Muscle layer of duodenum (tissue), 2 donors: Measurements from ENCODE around the gene RBM39.
"Not testable (repeated sequence)": the region's sequence is repeated elsewhere in the genome, so short reads cannot be mapped to it uniquely, and the experiment has no call there.

Experiments
- H3K27ac ChIP-seq: one replicate; pipeline ENCODE4 v1.7.0; 2013; ENCODE audit warnings: mild to moderate bottlenecking, low read length
- H3K27me3 ChIP-seq: one replicate; pipeline ENCODE4 v1.7.0; 2013; ENCODE audit warnings: low read depth, mild to moderate bottlenecking, control low read depth, low read length
- H3K36me3 ChIP-seq, 2 donors: one replicate each; pipeline ENCODE4 v1.7.0; 2013; ENCODE audit warnings: low read length in 2 of 2, control low read depth in 1 of 2, mild to moderate bottlenecking in 1 of 2; ENCODE audit not compliant: insufficient read depth in 2 of 2, control insufficient read depth in 1 of 2
- H3K4me1 ChIP-seq, 2 donors: one replicate each; pipeline ENCODE4 v1.7.0; 2013; ENCODE audit warnings: low read length in 2 of 2, mild to moderate bottlenecking in 2 of 2, control low read depth in 1 of 2, moderate library complexity in 1 of 2; ENCODE audit not compliant: insufficient read depth in 2 of 2, control insufficient read depth in 1 of 2
- H3K4me3 ChIP-seq, 2 donors: one replicate each; pipeline ENCODE4 v1.7.0; 2013; ENCODE audit warnings: low read length in 2 of 2, low read depth in 1 of 2, mild to moderate bottlenecking in 1 of 2
- H3K9me3 ChIP-seq, 2 donors: one replicate each; pipeline ENCODE4 v1.7.0; 2013; ENCODE audit warnings: low read length in 2 of 2, control low read depth in 1 of 2, mild to moderate bottlenecking in 1 of 2; ENCODE audit not compliant: control insufficient read depth in 1 of 2
- donor health status: healthy.

Gene RBM39

GRCh38 chr20:35771689-35772562 is 29.9 kb upstream of the RBM39 start, which contains the start of gene PHF20:
Gene PHF20, plus strand, starts transcription at chr20:35772015. Its CDS starts 29,508 bp downstream, at chr20:35801523.
- peak within 1 kb of the TSS; percentile 93 for H3K27ac ChIP-seq
- peaks cover 12 to 29% of the 10 kb centered on the region in 2 donors for H3K4me1 ChIP-seq
- peaks cover 0 to 8% of the 10 kb centered on the region in 2 donors for H3K36me3 ChIP-seq
- H3K4me3 ChIP-seq, result peak within 1 kb of the TSS; percentile 71 to 81
- H3K9me3 ChIP-seq, result no peaks in the 10 kb centered on the region
- no peaks in the 10 kb centered on the region for H3K27me3 ChIP-seq

- H3K4me1 ChIP-seq, result peaks cover 7 to 23% of the 10 kb centered on the region in 2 donors
- peak overlapping the region in 1 of 2 donors; percentile 10 for H3K4me3 ChIP-seq
- peaks cover 0 to 8% of the 10 kb centered on the region in 2 donors for H3K36me3 ChIP-seq
These were observed 29.3 kb upstream of the RBM39 start for GRCh38 chr20:35771367-35771688.

GRCh38 chr20:35768731-35769664 is 26.9 kb upstream of the RBM39 start:
- Histone ChIP-seq H3K4me1 (peaks cover 7 to 20% of the 10 kb centered on the region in 2 donors), H3K4me3 (no peak overlapping the region)

More at GRCh38 chr20:35771367-35771688, 29.3 kb upstream of the RBM39 start:
- Histone ChIP-seq H3K27me3 (no peaks in the 10 kb centered on the region), H3K27ac (peak overlapping the region; percentile 92), H3K9me3 (no peaks in the 10 kb centered on the region)

GRCh38 chr20:35767683-35768481 is 25.8 kb upstream of the RBM39 start:
- no peaks in the 10 kb centered on the region for H3K36me3 ChIP-seq
- H3K4me1 ChIP-seq, result peaks cover 7 to 10% of the 10 kb centered on the region in 2 donors
- H3K27me3 ChIP-seq, result no peaks in the 10 kb centered on the region
- H3K4me3 ChIP-seq, result peak overlapping the region in 1 of 2 donors; percentile 11
- peak overlapping the region; percentile 87 for H3K27ac ChIP-seq
- H3K9me3 ChIP-seq, result no peaks in the 10 kb centered on the region

More at GRCh38 chr20:35768731-35769664, 26.9 kb upstream of the RBM39 start:
- Histone ChIP-seq H3K27me3 (no peaks in the 10 kb centered on the region), H3K36me3 (no peaks in the 10 kb centered on the region), H3K9me3 (no peaks in the 10 kb centered on the region), H3K27ac (peak overlapping the region; percentile 87)

- no peak overlapping the region for H3K27ac ChIP-seq
- H3K27me3 ChIP-seq, result no peaks in the 10 kb centered on the region
- H3K36me3 ChIP-seq, result no peaks in the 10 kb centered on the region
- no peaks in the 10 kb centered on the region for H3K9me3 ChIP-seq
- H3K4me3 ChIP-seq, result no peak overlapping the region
- peaks cover 7% of the 10 kb centered on the region in 2 donors for H3K4me1 ChIP-seq
These were observed 24.8 kb upstream of the RBM39 start for GRCh38 chr20:35766843-35767242.

GRCh38 chr20:35764936-35765335 is 22.9 kb upstream of the RBM39 start:
- not testable (repeated sequence) for H3K4me1 ChIP-seq, H3K4me3 ChIP-seq, H3K9me3 ChIP-seq, H3K27me3 ChIP-seq, H3K27ac ChIP-seq, H3K36me3 ChIP-seq

- Histone ChIP-seq H3K4me1 (no peaks in the 10 kb centered on the region), H3K27ac (no peak overlapping the region), H3K9me3 (no peaks in the 10 kb centered on the region), H3K36me3 (no peaks in the 10 kb centered on the region), H3K4me3 (no peak overlapping the region), H3K27me3 (no peaks in the 10 kb centered on the region)
These were observed 20.4 kb upstream of the RBM39 start for GRCh38 chr20:35762461-35762860.

- H3K27ac ChIP-seq, H3K4me1 ChIP-seq, H3K27me3 ChIP-seq, H3K9me3 ChIP-seq, H3K36me3 ChIP-seq, H3K4me3 ChIP-seq: not testable (repeated sequence)
These were observed 19.5 kb upstream of the RBM39 start for GRCh38 chr20:35761548-35761947.

- Histone ChIP-seq H3K27ac (no peak overlapping the region), H3K4me1 (no peaks in the 10 kb centered on the region), H3K9me3 (no peaks in the 10 kb centered on the region), H3K36me3 (no peaks in the 10 kb centered on the region), H3K27me3 (no peaks in the 10 kb centered on the region), H3K4me3 (no peak overlapping the region)
These were observed 15.1 kb upstream of the RBM39 start for GRCh38 chr20:35757098-35757705.

GRCh38 chr20:35756404-35756803 is 14.3 kb upstream of the RBM39 start:
- no peak overlapping the region for H3K4me3 ChIP-seq
- no peak overlapping the region for H3K27ac ChIP-seq
- H3K4me1 ChIP-seq, result no peaks in the 10 kb centered on the region
- H3K9me3 ChIP-seq, result no peaks in the 10 kb centered on the region
- H3K27me3 ChIP-seq, result no peaks in the 10 kb centered on the region
- H3K36me3 ChIP-seq, result no peaks in the 10 kb centered on the region
